Hepatocyte (in vitro differentiated cells): Measurements from ENCODE around the gene INTS4.

Source experiments
- EZH2 ChIP-seq: fragments of 200-600 bp; sonication (generic); IDR thresholded peaks from 2 replicates; pipeline ENCODE4 v1.6.1; 2016; ENCODE audit warnings: antibody characterized with exemption, mild to moderate bottlenecking, borderline replicate concordance
- TF ChIP-seq, protein P1 (sequence below): fragments of 200-600 bp; sonication (generic); IDR thresholded peaks from 2 replicates; pipeline ENCODE4 v1.5.1; 2016; ENCODE audit warnings: antibody characterized with exemption, mild to moderate bottlenecking; ENCODE audit not compliant: poor library complexity

DNA sequence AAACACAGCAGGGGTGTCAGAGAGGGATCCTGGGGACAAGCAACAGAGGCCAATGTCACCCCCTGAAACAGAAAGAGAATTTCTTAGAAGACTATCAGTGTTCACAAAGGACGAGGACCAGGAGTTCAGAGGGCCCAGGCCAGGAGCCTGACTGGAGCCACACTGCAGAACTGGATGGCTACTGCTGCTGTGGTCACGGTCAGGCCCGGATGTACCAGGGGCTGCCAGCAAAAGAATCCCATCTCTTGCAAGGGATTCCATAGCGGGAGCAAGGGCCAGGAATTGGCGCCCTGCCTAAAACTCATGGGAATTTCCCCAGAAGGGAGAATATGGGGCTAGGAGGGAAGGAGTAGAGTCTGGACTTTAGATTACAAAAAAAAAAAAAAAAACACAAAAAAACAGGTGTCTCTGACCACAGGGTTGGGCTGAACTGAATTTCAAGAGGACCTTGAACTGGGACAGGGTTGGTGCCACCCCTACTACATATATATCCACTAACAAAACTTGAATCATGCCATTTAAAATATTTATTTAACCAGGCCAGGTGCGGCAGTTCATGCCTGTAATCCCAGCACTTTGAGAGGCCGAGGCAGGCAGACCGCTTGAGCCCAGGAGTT, 44.3 kb upstream of the INTS4 start:
- TF ChIP-seq, protein P1, sequence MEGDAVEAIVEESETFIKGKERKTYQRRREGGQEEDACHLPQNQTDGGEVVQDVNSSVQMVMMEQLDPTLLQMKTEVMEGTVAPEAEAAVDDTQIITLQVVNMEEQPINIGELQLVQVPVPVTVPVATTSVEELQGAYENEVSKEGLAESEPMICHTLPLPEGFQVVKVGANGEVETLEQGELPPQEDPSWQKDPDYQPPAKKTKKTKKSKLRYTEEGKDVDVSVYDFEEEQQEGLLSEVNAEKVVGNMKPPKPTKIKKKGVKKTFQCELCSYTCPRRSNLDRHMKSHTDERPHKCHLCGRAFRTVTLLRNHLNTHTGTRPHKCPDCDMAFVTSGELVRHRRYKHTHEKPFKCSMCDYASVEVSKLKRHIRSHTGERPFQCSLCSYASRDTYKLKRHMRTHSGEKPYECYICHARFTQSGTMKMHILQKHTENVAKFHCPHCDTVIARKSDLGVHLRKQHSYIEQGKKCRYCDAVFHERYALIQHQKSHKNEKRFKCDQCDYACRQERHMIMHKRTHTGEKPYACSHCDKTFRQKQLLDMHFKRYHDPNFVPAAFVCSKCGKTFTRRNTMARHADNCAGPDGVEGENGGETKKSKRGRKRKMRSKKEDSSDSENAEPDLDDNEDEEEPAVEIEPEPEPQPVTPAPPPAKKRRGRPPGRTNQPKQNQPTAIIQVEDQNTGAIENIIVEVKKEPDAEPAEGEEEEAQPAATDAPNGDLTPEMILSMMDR: no peak
- TF ChIP-seq EZH2: no peak
